ENCODE data around the gene TPSG1. TPM values are rescaled to one million over a fixed set of nuclear protein-coding genes. Genes with fewer than 3 reads are reported as not detected.

TPSG1 gene
- total RNA-seq, 1 donor from 2014 or later = not detected

DNA sequence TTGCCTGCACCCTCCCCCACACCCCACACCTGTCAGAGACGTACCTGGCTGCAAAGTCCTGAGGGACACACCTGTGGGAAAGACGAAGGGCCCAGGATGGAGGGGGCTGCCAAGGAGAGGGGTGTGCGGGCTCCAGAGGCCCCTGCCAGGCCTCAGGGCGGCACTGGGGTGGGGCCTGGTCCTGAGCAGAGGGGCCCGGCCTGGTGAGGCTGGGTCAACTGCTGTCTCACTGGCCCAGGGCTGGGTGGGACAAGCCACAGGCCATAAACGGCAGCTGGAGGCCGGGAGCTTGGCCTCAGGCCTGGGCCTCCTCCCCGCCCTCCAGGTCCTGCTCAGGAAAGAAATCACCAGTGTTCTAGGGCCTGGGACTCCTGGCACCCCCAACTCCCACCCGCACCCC, 510 bp downstream of the TPSG1 start:
- no peak for DNase-seq

DNA sequence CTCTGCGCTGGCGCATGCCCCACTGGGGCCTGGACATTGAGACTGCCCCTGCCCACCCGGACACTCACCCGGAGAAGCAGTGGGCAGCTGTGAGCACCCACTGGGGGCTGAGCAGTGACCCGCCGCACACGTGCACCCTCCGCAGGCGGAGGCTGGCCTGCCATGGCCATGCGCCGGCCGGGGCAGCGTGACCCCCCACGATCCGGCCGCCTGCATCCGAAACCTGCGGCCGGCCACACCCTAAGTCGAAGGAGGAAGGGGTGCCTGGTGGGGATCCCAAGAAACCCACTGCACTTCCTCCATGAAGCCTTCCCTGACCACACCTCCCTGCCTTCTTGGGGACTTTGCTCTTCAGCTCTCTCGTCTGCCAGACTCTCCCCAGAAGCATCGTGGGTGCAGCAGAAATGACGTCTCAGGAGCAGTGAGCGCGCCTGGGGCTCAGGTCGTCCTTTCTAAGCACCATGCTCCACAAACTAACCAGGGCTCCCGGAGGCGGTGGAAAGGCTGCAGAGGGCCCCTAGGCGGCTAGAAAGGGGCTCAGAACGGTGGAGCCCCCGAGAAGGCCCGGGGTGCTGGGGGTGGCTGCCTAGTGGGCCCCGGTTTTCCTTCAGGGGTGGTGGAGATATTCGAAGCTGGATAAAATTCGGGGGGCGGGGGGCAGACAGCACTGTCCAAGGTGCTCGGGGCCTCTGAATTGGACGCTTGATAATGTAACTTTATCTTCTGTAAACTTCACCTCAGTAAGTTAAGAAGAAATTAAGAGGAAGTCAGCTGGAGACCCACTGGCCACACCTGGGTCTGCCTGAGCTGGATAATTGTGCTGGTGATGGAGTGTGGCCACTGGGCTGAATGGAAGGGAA, 1.5 kb downstream of the TPSG1 start:
- H3K27ac ChIP-seq (replicated peaks) = no peak overlapping the region
- TF ChIP-seq, protein P1, sequence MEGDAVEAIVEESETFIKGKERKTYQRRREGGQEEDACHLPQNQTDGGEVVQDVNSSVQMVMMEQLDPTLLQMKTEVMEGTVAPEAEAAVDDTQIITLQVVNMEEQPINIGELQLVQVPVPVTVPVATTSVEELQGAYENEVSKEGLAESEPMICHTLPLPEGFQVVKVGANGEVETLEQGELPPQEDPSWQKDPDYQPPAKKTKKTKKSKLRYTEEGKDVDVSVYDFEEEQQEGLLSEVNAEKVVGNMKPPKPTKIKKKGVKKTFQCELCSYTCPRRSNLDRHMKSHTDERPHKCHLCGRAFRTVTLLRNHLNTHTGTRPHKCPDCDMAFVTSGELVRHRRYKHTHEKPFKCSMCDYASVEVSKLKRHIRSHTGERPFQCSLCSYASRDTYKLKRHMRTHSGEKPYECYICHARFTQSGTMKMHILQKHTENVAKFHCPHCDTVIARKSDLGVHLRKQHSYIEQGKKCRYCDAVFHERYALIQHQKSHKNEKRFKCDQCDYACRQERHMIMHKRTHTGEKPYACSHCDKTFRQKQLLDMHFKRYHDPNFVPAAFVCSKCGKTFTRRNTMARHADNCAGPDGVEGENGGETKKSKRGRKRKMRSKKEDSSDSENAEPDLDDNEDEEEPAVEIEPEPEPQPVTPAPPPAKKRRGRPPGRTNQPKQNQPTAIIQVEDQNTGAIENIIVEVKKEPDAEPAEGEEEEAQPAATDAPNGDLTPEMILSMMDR (IDR thresholded peaks at IDR 0.05; ENCODE audit: borderline replicate concordance) = no peak

More for the DNA sequence above, 510 bp downstream of the TPSG1 start:
- Histone ChIP-seq H3K27me3 (ENCODE audit: low read depth) (peaks cover 5% of the 10 kb centered on the region), H3K4me1 (no peaks in the 10 kb centered on the region), H3K9me3 (replicated peaks) (no peaks in the 10 kb centered on the region), H3K4me3 (no peak overlapping the region), H3K27ac (replicated peaks) (no peak overlapping the region), H3K36me3 (no peaks in the 10 kb centered on the region)
- TF ChIP-seq, protein P1 (IDR thresholded peaks at IDR 0.05; ENCODE audit: borderline replicate concordance) = no peak
- intact Hi-C loops (cut with micrococcal nuclease) = no loop called here

DNA sequence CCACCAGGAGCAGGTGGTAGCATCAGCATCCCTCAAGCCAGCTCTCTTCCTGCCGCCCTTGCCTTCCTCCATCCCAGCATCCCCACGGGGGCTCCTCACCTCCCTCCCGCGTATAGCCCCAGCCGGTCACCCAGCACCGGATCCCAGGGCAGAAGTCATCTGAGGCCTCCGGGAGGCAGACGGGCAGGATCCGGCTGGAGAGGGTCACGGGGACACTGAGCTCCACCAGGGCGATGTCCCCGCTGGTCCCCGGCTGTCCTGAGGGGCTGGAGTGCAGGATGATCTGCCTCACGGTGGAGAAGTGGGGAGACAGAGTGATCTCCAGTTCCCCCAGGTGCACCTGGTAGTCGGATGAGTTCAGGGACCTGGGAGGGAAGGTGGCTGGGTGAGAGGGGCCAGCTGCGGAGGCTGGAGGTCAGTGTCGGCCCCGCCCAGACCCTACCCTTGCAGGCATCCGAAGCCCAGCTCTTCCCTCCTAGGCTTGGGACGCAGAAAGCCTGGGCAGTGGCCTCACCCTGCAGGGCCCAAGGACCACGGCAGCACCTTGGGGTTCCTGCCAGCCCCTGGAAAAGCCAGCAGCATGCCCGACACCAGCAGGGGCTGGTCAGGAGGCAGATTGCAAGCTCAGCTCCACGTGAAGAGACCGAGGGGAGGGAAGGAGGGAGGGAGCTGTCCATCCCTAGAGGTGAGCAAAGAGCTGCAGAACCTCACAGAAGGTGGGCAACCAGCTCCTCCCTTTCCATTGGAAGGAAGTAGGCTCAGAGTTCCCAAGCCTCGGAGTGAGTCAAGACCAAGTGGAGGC, 2.3 kb downstream of the TPSG1 start:
- Histone ChIP-seq H3K9me3 (replicated peaks) (no peaks in the 10 kb centered on the region), H3K36me3 (no peaks in the 10 kb centered on the region), H3K4me3 (no peak overlapping the region), H3K27ac (replicated peaks) (no peak overlapping the region), H3K4me1 (no peaks in the 10 kb centered on the region), H3K27me3 (ENCODE audit: low read depth) (peaks cover 5% of the 10 kb centered on the region)
- DNase-seq = no peak
- TF ChIP-seq, protein P1 (IDR thresholded peaks at IDR 0.05; ENCODE audit: borderline replicate concordance) = no peak
- intact Hi-C loops (cut with micrococcal nuclease) = no loop called here

More for the DNA sequence above, 1.5 kb downstream of the TPSG1 start:
- intact Hi-C loops (cut with micrococcal nuclease) = no loop called here
- H3K36me3 ChIP-seq = no peaks in the 10 kb centered on the region
- no peak for DNase-seq
- peaks cover 5% of the 10 kb centered on the region for H3K27me3 ChIP-seq (ENCODE audit: low read depth)
- H3K4me3 ChIP-seq = no peak overlapping the region
- H3K4me1 ChIP-seq = no peaks in the 10 kb centered on the region
- no peaks in the 10 kb centered on the region for H3K9me3 ChIP-seq (replicated peaks)

DNA sequence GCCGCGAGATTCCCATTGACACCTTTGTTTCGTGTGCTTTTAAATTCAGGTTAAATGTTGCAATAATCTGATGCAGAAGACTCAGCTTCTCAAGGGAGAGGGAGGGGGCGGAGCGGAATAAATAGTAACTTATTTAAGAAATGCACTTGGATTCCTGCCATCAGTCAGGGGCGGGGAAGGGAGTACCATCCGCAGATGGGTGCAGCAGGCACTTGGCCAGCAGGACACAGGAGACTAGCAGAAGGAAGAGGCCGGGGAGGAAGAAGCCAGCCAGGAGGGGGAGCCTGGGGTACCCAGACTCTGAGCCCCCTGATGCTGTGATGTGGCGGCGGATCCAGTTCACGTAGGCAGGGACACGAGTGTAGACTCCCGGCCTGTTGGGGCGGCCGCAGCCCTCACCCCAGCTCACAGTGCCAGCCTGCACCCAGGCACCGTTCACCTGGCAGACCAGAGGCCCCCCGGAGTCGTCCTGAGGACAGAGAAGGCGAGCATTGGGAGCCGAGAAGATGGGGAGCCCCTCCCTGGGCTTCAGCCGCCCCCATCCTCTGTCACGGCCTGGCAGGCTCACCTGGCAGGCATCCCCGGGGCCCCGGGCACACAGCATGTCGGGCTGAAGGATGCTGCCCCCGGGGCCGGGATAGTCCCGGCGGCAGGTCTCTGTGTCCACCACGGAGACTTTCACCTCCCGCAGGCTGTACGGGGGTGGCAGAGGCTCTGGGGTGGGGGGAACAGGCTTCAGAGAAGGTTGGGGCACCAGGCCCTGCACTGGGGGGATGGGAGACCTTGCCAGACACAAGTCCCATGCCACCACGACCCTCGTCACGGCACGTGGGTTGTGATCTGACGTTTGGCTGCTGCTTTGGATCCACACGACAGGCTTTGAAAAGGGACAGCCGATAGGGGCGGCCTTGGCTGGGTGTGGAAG, 3.2 kb downstream of the TPSG1 start:
- no peak for DNase-seq
- intact Hi-C loops (cut with micrococcal nuclease) = no loop called here
- Histone ChIP-seq H3K4me3 (no peak overlapping the region), H3K36me3 (no peaks in the 10 kb centered on the region), H3K4me1 (no peaks in the 10 kb centered on the region), H3K9me3 (replicated peaks) (no peaks in the 10 kb centered on the region), H3K27ac (replicated peaks) (no peak overlapping the region), H3K27me3 (ENCODE audit: low read depth) (peaks cover 5% of the 10 kb centered on the region)
- TF ChIP-seq, protein P1 (IDR thresholded peaks at IDR 0.05; ENCODE audit: borderline replicate concordance) = no peak
